ENCODE data around the gene WBP2.

The WBP2 gene

GRCh38 chr17:75881678-75882454, 26.7 kb upstream of the WBP2 start:
- TF ChIP-seq, protein P1, sequence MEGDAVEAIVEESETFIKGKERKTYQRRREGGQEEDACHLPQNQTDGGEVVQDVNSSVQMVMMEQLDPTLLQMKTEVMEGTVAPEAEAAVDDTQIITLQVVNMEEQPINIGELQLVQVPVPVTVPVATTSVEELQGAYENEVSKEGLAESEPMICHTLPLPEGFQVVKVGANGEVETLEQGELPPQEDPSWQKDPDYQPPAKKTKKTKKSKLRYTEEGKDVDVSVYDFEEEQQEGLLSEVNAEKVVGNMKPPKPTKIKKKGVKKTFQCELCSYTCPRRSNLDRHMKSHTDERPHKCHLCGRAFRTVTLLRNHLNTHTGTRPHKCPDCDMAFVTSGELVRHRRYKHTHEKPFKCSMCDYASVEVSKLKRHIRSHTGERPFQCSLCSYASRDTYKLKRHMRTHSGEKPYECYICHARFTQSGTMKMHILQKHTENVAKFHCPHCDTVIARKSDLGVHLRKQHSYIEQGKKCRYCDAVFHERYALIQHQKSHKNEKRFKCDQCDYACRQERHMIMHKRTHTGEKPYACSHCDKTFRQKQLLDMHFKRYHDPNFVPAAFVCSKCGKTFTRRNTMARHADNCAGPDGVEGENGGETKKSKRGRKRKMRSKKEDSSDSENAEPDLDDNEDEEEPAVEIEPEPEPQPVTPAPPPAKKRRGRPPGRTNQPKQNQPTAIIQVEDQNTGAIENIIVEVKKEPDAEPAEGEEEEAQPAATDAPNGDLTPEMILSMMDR (conservative IDR thresholded peaks at IDR 0.05) = no peak
- no peak overlapping the region for H3K27ac ChIP-seq

DNA sequence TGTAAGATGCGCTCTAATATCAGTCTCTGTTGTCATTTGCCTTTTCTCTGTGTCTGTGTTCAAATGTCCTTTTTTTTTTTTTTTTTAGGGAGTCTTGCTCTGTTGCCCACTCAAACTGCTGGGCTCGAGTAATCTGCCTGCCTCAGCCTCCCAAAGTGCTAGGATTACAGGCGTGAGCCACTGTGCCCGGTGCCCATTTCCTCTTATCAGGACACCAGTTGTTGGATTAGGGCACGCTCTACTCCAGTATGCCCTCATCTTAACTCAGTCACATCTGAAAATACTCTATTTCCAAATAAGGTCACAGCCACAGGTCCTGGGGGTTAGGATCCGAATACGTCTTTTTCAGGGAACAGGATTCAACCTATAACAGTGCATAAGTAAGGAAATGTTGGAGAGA, 25.1 kb upstream of the WBP2 start:
- TF ChIP-seq, protein P1 (conservative IDR thresholded peaks at IDR 0.05) = no peak
- H3K27ac ChIP-seq = no peak overlapping the region

DNA sequence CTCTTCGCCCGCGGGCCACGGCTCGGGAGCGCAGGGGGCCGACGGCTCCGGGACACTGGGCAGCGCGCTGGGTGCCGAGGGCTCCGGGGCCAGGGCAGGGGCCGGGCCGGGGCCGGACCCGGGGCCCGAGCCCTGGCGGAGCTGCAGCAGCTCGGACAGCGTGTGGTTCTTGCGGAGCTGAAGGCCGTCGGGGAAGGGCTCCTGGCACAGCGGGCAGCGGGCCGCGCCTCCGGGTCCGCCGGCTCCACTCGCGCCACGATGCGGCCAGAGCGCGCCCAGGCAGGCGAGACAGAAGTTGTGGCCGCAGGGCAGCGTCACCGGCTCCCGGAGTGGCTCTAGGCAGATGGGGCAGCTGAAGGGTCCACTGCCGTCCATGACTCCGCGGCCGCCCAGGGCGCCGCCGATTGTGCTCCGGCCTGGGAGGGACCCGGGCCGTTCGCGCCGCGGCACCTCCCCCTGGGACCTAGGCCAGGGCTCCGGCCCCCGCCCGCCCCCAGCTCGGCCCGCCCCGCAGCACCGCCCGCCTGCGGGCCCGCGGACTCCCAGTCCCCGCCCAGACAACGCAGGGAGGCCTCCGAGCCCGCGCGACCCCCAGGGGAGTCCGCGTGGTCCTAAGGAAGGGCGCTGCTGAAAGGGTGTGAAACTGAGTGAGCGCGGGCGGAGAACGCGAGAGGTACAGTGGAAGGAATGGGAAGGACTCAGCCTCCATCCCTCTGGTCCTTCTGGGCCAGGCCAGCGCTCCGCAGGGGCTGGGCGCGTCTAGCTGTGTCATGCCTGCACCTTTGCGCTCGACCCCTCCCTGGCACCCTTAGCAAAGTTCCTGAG, 23.3 kb upstream of the WBP2 start, which contains the start of gene TRIM47:
TRIM47 (minus strand) TSS at position 408 of the 825 bp plus-strand sequence; CDS start at position 375, 33 bp downstream.
- TF ChIP-seq, protein P1 (conservative IDR thresholded peaks at IDR 0.05) = peak; percentile 57
- H3K27ac ChIP-seq = peak within 1 kb of the TSS; percentile 75

DNA sequence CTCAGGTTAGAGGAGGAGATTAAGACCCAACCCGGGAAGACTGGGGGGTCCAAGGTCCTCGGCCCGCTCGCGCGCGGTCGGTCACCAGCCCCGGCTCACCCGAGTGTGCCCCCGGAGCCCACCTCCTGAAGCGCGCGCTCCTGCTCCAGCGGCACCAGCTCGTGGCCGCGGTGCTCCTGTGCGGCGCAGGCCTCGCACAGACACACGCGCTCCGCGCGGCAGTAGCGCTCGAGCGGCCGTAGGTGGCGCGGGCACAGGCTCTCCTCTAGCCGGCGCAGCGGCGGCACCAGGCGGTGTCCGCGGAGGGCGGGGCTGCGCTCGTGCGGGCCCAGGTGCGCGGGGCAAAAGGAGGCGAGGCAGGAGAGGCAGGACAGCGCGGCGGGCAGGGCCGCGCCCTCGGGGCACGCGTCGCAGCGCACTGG, 22.6 kb upstream of the WBP2 start:
- TF ChIP-seq, protein P1 (conservative IDR thresholded peaks at IDR 0.05) = peak; percentile 78
- peak overlapping the region; percentile 75 for H3K27ac ChIP-seq

- peak overlapping the region; percentile 75 for H3K27ac ChIP-seq
Observed at GRCh38 chr17:75876938-75877751, 22.0 kb upstream of the WBP2 start.

GRCh38 chr17:75876190-75876937, 21.2 kb upstream of the WBP2 start:
- TF ChIP-seq, protein P1 (conservative IDR thresholded peaks at IDR 0.05) = no peak
- H3K27ac ChIP-seq = peak overlapping the region; percentile 75

More at GRCh38 chr17:75876938-75877751, 22.0 kb upstream of the WBP2 start:
- TF ChIP-seq, protein P1 (conservative IDR thresholded peaks at IDR 0.05) = no peak
